ELR (cell line): ENCODE measurements around the gene BARHL2.

Experiments used
- DNase-seq: peaks from one replicate; pipeline ENCODE4 v3.0.0-alpha.2; 2015; ENCODE audit warnings: low read depth

BARHL2 gene

GRCh38 chr1:90716552-90717355 lies at the start of gene BARHL2:
BARHL2 (minus strand) TSS chr1:90717302; CDS start chr1:90717195, 107 bp downstream.
- no peak for DNase-seq

GRCh38 chr1:90763930-90764329 lies 46.8 kb upstream of the BARHL2 start:
- no peak for DNase-seq

GRCh38 chr1:90763506-90763905 lies 46.4 kb upstream of the BARHL2 start:
- no peak for DNase-seq

- no peak for DNase-seq
Observed at GRCh38 chr1:90761781-90762589, 44.9 kb upstream of the BARHL2 start.

GRCh38 chr1:90761156-90761555 lies 44.1 kb upstream of the BARHL2 start:
- DNase-seq: no peak

GRCh38 chr1:90753556-90753955 lies 36.5 kb upstream of the BARHL2 start:
- DNase-seq: no peak

GRCh38 chr1:90748668-90749067 lies 31.6 kb upstream of the BARHL2 start:
- no peak for DNase-seq

GRCh38 chr1:90746857-90747256 lies 29.8 kb upstream of the BARHL2 start:
- DNase-seq: no peak

GRCh38 chr1:90745972-90746371 lies 28.9 kb upstream of the BARHL2 start:
- no peak for DNase-seq

- DNase-seq: no peak
Observed at GRCh38 chr1:90732136-90732535, 15.0 kb upstream of the BARHL2 start.

- no peak for DNase-seq
Observed at GRCh38 chr1:90731382-90732050, 14.4 kb upstream of the BARHL2 start.

- DNase-seq: no peak
Observed at GRCh38 chr1:90730243-90731022, 13.3 kb upstream of the BARHL2 start.

GRCh38 chr1:90729504-90730242 lies 12.6 kb upstream of the BARHL2 start:
- no peak for DNase-seq

- DNase-seq: no peak
Observed at GRCh38 chr1:90728502-90729287, 11.6 kb upstream of the BARHL2 start.

GRCh38 chr1:90727917-90728501 lies 10.9 kb upstream of the BARHL2 start:
- no peak for DNase-seq

- no peak for DNase-seq
Observed at GRCh38 chr1:90726986-90727480, 9.9 kb upstream of the BARHL2 start.

- DNase-seq: no peak
Observed at GRCh38 chr1:90726425-90726985, 9.4 kb upstream of the BARHL2 start.

- no peak for DNase-seq
Observed at GRCh38 chr1:90725657-90726424, 8.7 kb upstream of the BARHL2 start.
